ENCODE results near the gene ADGRD1. TPM values are rescaled to one million over a fixed set of nuclear protein-coding genes. Genes with fewer than 3 reads are reported as not detected.
A peak's percentile ranks its signal among the peaks of the same experiment; 100 is the strongest.

ADGRD1 gene
- total and polyA plus RNA-seq, 8 donors, result 25.6 to 167 (median 33.4) TPM

- ATAC-seq (no peak), DNase-seq (no peak)
Measured at GRCh38 chr12:131130311-131130911, 176.7 kb downstream of the ADGRD1 start.

GRCh38 chr12:131131077-131131807, 177.5 kb downstream of the ADGRD1 start:
- no peak overlapping the region for H3K4me3 ChIP-seq
- intact Hi-C loops (cut with DNase I), result loop anchor here in 1 of 2 donors (10.0 kb wide), 1 partner anchor 216 kb away; no protein-coding TSS in a partner anchor
- no peak overlapping the region for H3K27ac ChIP-seq
- DNase-seq (no peak), ATAC-seq (no peak)
- H3K9me3 ChIP-seq, result no peaks in the 10 kb centered on the region
- H3K4me1 ChIP-seq, result no peaks in the 10 kb centered on the region
- no peaks in the 10 kb centered on the region for H3K27me3 ChIP-seq
- TF ChIP-seq CTCF (IDR thresholded peaks at IDR 0.05), result no peak
- peaks cover 0 to 5% of the 10 kb centered on the region in 2 donors for H3K36me3 ChIP-seq

More at GRCh38 chr12:131130311-131130911, 176.7 kb downstream of the ADGRD1 start:
- no peak overlapping the region for H3K27ac ChIP-seq
- no peak overlapping the region for H3K4me3 ChIP-seq
- H3K36me3 ChIP-seq, result no peaks in the 10 kb centered on the region
- H3K4me1 ChIP-seq, result no peaks in the 10 kb centered on the region
- H3K27me3 ChIP-seq, result no peaks in the 10 kb centered on the region
- no peak for TF ChIP-seq CTCF (IDR thresholded peaks at IDR 0.05)
- intact Hi-C loops (cut with DNase I), result loop anchor here in 1 of 2 donors (10.0 kb wide), 1 partner anchor 216 kb away; no protein-coding TSS in a partner anchor
- no peaks in the 10 kb centered on the region for H3K9me3 ChIP-seq

GRCh38 chr12:131131808-131132117, 178.1 kb downstream of the ADGRD1 start:
- TF ChIP-seq CTCF (IDR thresholded peaks at IDR 0.05), result no peak
- Histone ChIP-seq H3K4me1 (no peaks in the 10 kb centered on the region), H3K36me3 (peaks cover 0 to 7% of the 10 kb centered on the region in 2 donors), H3K4me3 (no peak overlapping the region), H3K27ac (no peak overlapping the region), H3K9me3 (no peaks in the 10 kb centered on the region), H3K27me3 (no peaks in the 10 kb centered on the region)
- intact Hi-C loops (cut with DNase I), result loop anchor here in 1 of 2 donors (10.0 kb wide), 1 partner anchor 217 kb away; no protein-coding TSS in a partner anchor
- ATAC-seq, result no peak
- DNase-seq, result peak in 1 of 4 donors; percentile 55

- intact Hi-C loops (cut with DNase I), result loop anchor here in 1 of 2 donors (10.0 kb wide), 1 partner anchor 218 kb away; no protein-coding TSS in a partner anchor
Measured at GRCh38 chr12:131132118-131132892, 178.6 kb downstream of the ADGRD1 start.

More at GRCh38 chr12:131132118-131132892, 178.6 kb downstream of the ADGRD1 start:
- H3K27ac ChIP-seq, result no peak overlapping the region
- H3K36me3 ChIP-seq, result peaks cover 0 to 7% of the 10 kb centered on the region in 2 donors
- peak; percentile 64 for ATAC-seq
- H3K9me3 ChIP-seq, result no peaks in the 10 kb centered on the region
- peak in 3 of 4 donors; percentile 56 to 87 (median 75) for DNase-seq
- H3K27me3 ChIP-seq, result no peaks in the 10 kb centered on the region
- no peaks in the 10 kb centered on the region for H3K4me1 ChIP-seq
- TF ChIP-seq CTCF (IDR thresholded peaks at IDR 0.05), result peak; percentile 46 to 77
- H3K4me3 ChIP-seq, result no peak overlapping the region

Measured in left lung (tissue), 10 donors.